ENCODE data around the gene TEKT4.
"Not testable (repeated sequence)": the region's sequence is repeated elsewhere in the genome, so short reads cannot be mapped to it uniquely, and the experiment has no call there.

DNA sequence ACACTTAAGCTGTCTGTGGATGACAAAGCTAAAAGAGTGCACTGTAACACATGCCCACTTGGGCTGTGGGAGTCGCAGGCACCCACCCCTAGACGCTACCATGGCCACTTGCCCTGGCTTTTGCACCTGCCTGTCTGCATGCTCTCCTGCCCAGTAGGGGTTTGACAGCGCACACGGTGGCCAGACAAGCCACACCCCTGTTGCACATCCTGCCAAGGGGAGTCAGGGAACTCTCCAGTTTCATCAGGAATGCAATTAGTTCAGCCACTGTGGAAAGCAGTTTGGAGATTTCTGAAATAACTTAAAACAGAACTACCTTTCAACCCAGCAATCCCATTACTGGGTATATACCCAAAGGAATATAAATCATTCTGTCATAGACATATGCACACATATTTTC, 35.7 kb downstream of the TEKT4 start:
- TF ChIP-seq, protein P1, sequence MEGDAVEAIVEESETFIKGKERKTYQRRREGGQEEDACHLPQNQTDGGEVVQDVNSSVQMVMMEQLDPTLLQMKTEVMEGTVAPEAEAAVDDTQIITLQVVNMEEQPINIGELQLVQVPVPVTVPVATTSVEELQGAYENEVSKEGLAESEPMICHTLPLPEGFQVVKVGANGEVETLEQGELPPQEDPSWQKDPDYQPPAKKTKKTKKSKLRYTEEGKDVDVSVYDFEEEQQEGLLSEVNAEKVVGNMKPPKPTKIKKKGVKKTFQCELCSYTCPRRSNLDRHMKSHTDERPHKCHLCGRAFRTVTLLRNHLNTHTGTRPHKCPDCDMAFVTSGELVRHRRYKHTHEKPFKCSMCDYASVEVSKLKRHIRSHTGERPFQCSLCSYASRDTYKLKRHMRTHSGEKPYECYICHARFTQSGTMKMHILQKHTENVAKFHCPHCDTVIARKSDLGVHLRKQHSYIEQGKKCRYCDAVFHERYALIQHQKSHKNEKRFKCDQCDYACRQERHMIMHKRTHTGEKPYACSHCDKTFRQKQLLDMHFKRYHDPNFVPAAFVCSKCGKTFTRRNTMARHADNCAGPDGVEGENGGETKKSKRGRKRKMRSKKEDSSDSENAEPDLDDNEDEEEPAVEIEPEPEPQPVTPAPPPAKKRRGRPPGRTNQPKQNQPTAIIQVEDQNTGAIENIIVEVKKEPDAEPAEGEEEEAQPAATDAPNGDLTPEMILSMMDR (IDR thresholded peaks at IDR 0.05), result not testable (repeated sequence)
- TF ChIP-seq POLR2A (IDR thresholded peaks at IDR 0.05), result not testable (repeated sequence)

All from testis (tissue), 2 donors.